Activated CD8-positive, alpha-beta memory T cell treated with anti-CD3 and anti-CD28 coated beads, Interleukin-2, amount 50 U/mL, for 4 hours (primary cell): ENCODE measurements around the gene CHRNA3.
A peak's percentile ranks its signal among the peaks of the same experiment; 100 is the strongest.

Source experiments
- DNase-seq: peaks from one replicate; pipeline ENCODE4 v3.0.0-alpha.2; 2020

CHRNA3 gene

GRCh38 chr15:78635346-78635745, 14.6 kb upstream of the CHRNA3 start:
- no peak for DNase-seq

- DNase-seq = no peak
Observed at GRCh38 chr15:78634210-78635145, 13.7 kb upstream of the CHRNA3 start.

- no peak for DNase-seq
Observed at GRCh38 chr15:78633348-78633747, 12.6 kb upstream of the CHRNA3 start.

GRCh38 chr15:78630886-78631633, 10.3 kb upstream of the CHRNA3 start:
- no peak for DNase-seq

- DNase-seq = no peak
Observed at GRCh38 chr15:78629716-78630065, 8.9 kb upstream of the CHRNA3 start.

- DNase-seq = no peak
Observed at GRCh38 chr15:78629031-78629715, 8.4 kb upstream of the CHRNA3 start.

- no peak for DNase-seq
Observed at GRCh38 chr15:78628227-78628626, 7.4 kb upstream of the CHRNA3 start.

- no peak for DNase-seq
Observed at GRCh38 chr15:78627348-78627747, 6.6 kb upstream of the CHRNA3 start.

GRCh38 chr15:78626381-78626995, 5.7 kb upstream of the CHRNA3 start:
- DNase-seq = no peak

GRCh38 chr15:78625606-78626280, 4.9 kb upstream of the CHRNA3 start:
- DNase-seq = no peak

- DNase-seq = no peak
Observed at GRCh38 chr15:78624651-78625590, 4.1 kb upstream of the CHRNA3 start.

GRCh38 chr15:78623786-78624497, 3.1 kb upstream of the CHRNA3 start:
- no peak for DNase-seq

- DNase-seq = no peak
Observed at GRCh38 chr15:78621810-78622402, 1.1 kb upstream of the CHRNA3 start.

- DNase-seq = no peak
Observed at GRCh38 chr15:78620021-78620526, 722 bp downstream of the CHRNA3 start.

- DNase-seq = no peak
Observed at GRCh38 chr15:78619022-78619950, 1.5 kb downstream of the CHRNA3 start.

GRCh38 chr15:78618490-78618934, 2.3 kb downstream of the CHRNA3 start:
- peak; percentile 80 for DNase-seq

GRCh38 chr15:78618064-78618463, 2.7 kb downstream of the CHRNA3 start:
- DNase-seq = no peak

- no peak for DNase-seq
Observed at GRCh38 chr15:78617516-78617915, 3.3 kb downstream of the CHRNA3 start.

- no peak for DNase-seq
Observed at GRCh38 chr15:78617076-78617475, 3.7 kb downstream of the CHRNA3 start.
